Inflammatory macrophage (primary cell): ENCODE data around the gene ZNF792.
"Not testable (repeated sequence)": the region's sequence is repeated elsewhere in the genome, so short reads cannot be mapped to it uniquely, and the experiment has no call there.

Source experiments
- DNase-seq, 2 donors: peaks; one replicate each; pipeline ENCODE4 v3.0.0-alpha.2; 2020 to 2022

ZNF792 gene

DNA sequence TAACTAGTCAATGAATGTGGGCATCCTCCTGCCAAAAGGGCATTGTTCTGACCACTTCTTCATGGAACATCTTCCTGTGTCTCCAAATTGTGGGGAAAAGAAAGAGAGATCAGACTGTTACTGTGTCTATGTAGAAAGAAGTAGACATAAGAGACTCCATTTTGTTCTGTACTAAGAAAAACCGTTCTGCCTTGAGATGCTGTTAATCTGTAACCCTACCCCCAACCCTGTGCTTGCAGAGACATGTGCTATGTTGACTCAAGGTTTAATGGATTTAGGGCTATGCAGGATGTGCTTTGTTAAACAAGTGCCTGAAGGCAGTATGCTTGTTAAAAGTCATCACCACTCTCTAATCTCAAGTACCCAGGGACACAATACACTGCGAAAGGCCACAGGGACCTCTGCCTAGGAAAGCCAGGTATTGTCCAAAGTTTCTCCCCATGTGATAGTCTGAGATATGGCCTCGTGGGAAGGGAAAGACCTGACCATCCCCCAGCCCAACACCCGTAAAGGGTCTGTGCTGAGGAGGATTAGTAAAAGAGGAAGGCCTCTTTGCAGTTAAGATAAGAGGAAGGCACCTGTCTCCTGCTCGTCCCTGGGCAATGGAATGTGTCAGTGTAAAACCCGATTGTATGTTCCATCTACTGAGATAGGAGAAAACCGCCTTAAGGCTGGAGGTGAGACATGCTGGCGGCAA lies 43.8 kb downstream of the ZNF792 start:
- not testable (repeated sequence) for DNase-seq

GRCh38 chr19:34918190-34918589 lies 45.8 kb downstream of the ZNF792 start:
- no peak for DNase-seq

- not testable (repeated sequence) for DNase-seq
Observed at GRCh38 chr19:34917144-34917543, 46.9 kb downstream of the ZNF792 start.

DNA sequence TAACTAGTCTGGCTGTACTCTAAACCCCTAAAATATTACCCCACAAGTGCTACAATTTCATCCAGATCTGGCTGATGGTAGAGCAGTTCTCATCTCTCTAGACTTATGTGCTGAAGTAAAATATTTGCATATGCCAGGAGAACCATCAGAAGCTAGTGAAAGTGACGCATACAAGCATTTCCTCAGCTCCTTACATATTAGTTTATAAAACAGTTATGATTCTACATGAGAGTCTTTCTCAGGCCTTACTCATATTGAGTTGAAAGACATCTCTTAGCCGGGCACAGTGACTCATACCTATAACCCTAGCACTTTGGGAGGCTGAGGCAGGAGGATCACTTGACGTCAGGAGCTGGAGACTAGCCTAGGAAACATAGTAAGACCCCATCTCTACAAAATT lies 53.3 kb downstream of the ZNF792 start:
- no peak for DNase-seq
